GM19372 (cell line): Measurements from ENCODE around the gene JAM2.

Experiments
- ATAC-seq: cut with Tn5 transposase; IDR thresholded peaks from one replicate; pipeline ENCODE4 v1.9.1; 2021; ENCODE audit warnings: mild to moderate bottlenecking, low read depth, moderate library complexity; ENCODE audit not compliant: unreplicated experiment

The JAM2 gene

GRCh38 chr21:25764065-25764464, 125.0 kb downstream of the JAM2 start:
- ATAC-seq: no peak
